K562 (cell line): Measurements from ENCODE around the gene RBM7. TPM values are rescaled to one million over a fixed set of nuclear protein-coding genes. Genes with fewer than 3 reads are reported as not detected.
A peak's percentile ranks its signal among the peaks of the same experiment; 100 is the strongest.

Experiments
- CBFB ChIP-seq: sonication (generic); formaldehyde crosslinking; IDR thresholded peaks from 2 replicates; pipeline ENCODE4 v1.4.0; 2020; ENCODE audit warnings: mild to moderate bottlenecking, missing genetic modification reagents
- ETV1 ChIP-seq: fragments of 450-650 bp; conservative IDR thresholded peaks from 2 replicates; pipeline ENCODE4 v1.6.1; 2016; ENCODE audit warnings: missing genetic modification characterization, control low read depth, low read depth, missing compliant biosample characterization
- MAFG ChIP-seq: fragments of 450-650 bp; conservative IDR thresholded peaks from 2 replicates; pipeline ENCODE4 v1.6.1; 2016; ENCODE audit warnings: missing genetic modification characterization, missing compliant biosample characterization
- NFRKB ChIP-seq: fragments of 450-650 bp; IDR thresholded peaks from 2 replicates; pipeline ENCODE4 v1.6.1; 2016; ENCODE audit warnings: low read depth
- PCBP1 ChIP-seq: fragments of 200-400 bp; formaldehyde crosslinking; IDR thresholded peaks from 2 replicates; pipeline ENCODE4 v1.6.1; 2018; ENCODE audit warnings: mild to moderate bottlenecking, low read depth, low read length; ENCODE audit not compliant: poor library complexity, severe bottlenecking
- PML ChIP-seq: IDR thresholded peaks from 2 replicates; pipeline ENCODE4 v1.6.1; 2012; ENCODE audit warnings: low read length, inconsistent platforms
- POLR2AphosphoS2 ChIP-seq: IDR thresholded peaks from 2 replicates; pipeline ENCODE4 v1.6.1; 2012; ENCODE audit warnings: low read length, improper control_type of control experiment
- REST ChIP-seq, 2 experiments: fragments of 450-650 bp; formaldehyde crosslinking in 1 of 2; IDR thresholded peaks; 2 replicates each; pipeline versions ENCODE4 v1.4.0 to v1.6.1; 2014 to 2020; ENCODE audit warnings: mild to moderate bottlenecking in 2 of 2, borderline replicate concordance in 1 of 2, low read depth in 1 of 2
- THAP12 ChIP-seq: fragments of 250-450 bp; sonication (Bioruptor Pico); IDR thresholded peaks from 2 replicates; pipeline ENCODE4 v1.9.0; 2021; ENCODE audit warnings: mild to moderate bottlenecking, inconsistent platforms
- ZEB2 ChIP-seq: fragments of 450-650 bp; IDR thresholded peaks from 2 replicates; pipeline ENCODE4 v1.6.1; 2016
- ZKSCAN3 ChIP-seq: fragments of 250-450 bp; sonication (Bioruptor Pico); IDR thresholded peaks from 2 replicates; pipeline ENCODE4 v1.4.0; 2020
- ZNF197 ChIP-seq: fragments of 200-800 bp; sonication (Bioruptor generic); IDR thresholded peaks from 2 replicates; pipeline ENCODE4 v1.6.1; 2016; ENCODE audit warnings: low read depth, missing genetic modification characterization, missing compliant biosample characterization
- ZNF212 ChIP-seq: fragments of 450-650 bp; formaldehyde crosslinking; IDR thresholded peaks from 2 replicates; pipeline ENCODE4 v1.4.0; 2020; ENCODE audit warnings: mild to moderate bottlenecking
- ZNF217 ChIP-seq: sonication (generic); formaldehyde crosslinking; IDR thresholded peaks from 2 replicates; pipeline ENCODE4 v1.8.0; 2022; ENCODE audit warnings: mild to moderate bottlenecking, missing genetic modification reagents
- polyA plus RNA-seq, 8 experiments: library from polyadenylated mRNA; depleted of rRNA in 4 of 8; stranded (reverse) in 5 of 8; unstranded in 3 of 8; fragments of >200 nt; fragmentation: Nextera tagmentation in 2 of 8; fragmentation: Illumina TruSeq in 1 of 8; extraction: Ambion mirVana in 2 of 8; extraction: Trizol in 1 of 8; gene quantifications; 2 replicates each; pipeline versions ENCODE4 v1.2.1 to v1.2.3, GENCODE V29; 2011 to 2014; ENCODE audit warnings: inconsistent platforms in 1 of 8, missing spikeins in 1 of 8
- total RNA-seq, 7 experiments: library from RNA; depleted of rRNA in 6 of 7; stranded (reverse); fragments of >200 nt in 6 of 7; fragmentation: Illumina TruSeq in 2 of 7; extraction: Trizol in 2 of 7; gene quantifications; 2 replicates each; pipeline versions ENCODE4 v1.2.1 to v1.2.3, GENCODE V29; 2011 to 2021; ENCODE audit warnings: low replicate concordance in 1 of 7
- TF ChIP-seq, protein P1 (sequence below): sonication (generic); formaldehyde crosslinking; IDR thresholded peaks from 2 replicates; pipeline ENCODE4 v1.8.0; 2022; ENCODE audit warnings: mild to moderate bottlenecking, missing genetic modification reagents
- TF ChIP-seq, protein P2 (sequence below): sonication (generic); formaldehyde crosslinking; IDR thresholded peaks from 2 replicates; pipeline ENCODE4 v1.8.0; 2022; ENCODE audit warnings: missing genetic modification reagents, mild to moderate bottlenecking, borderline replicate concordance

The RBM7 gene
- total and polyA plus RNA-seq, 9 of the 15 experiments (the other 6 are each of a cell fraction or from before 2014, with no cell fraction given), result 26.0 to 76.8 (median 49.6) TPM

GRCh38 chr11:114400216-114400914 is at the start of gene RBM7, which contains the start of gene C11orf71 (continued):
- TF ChIP-seq REST (IDR thresholded peaks at IDR 0.05; ENCODE audit: borderline replicate concordance), result peak; percentile 89
- no peak; the same call in 1 of the 2 replicates for TF ChIP-seq REST (CRISPR knock-in tag; IDR thresholded peaks at IDR 0.05; ENCODE audit: low read depth)
- peak; percentile 57; the same call in 1 of the 2 replicates for TF ChIP-seq ZEB2
- peak; percentile 87 for TF ChIP-seq THAP12 (CRISPR knock-in tag)
- TF ChIP-seq, protein P1, sequence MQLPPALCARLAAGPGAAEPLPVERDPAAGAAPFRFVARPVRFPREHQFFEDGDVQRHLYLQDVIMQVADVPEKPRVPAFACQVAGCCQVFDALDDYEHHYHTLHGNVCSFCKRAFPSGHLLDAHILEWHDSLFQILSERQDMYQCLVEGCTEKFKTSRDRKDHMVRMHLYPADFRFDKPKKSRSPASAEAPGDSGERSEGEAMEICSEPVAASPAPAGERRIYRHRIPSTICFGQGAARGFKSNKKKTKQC, result peak; percentile 86; the same call in 1 of the 2 replicates
- TF ChIP-seq, protein P2, sequence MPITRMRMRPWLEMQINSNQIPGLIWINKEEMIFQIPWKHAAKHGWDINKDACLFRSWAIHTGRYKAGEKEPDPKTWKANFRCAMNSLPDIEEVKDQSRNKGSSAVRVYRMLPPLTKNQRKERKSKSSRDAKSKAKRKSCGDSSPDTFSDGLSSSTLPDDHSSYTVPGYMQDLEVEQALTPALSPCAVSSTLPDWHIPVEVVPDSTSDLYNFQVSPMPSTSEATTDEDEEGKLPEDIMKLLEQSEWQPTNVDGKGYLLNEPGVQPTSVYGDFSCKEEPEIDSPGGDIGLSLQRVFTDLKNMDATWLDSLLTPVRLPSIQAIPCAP (CRISPR knock-in tag), result 0 out of 2 replicates have a peak, but pooled peaks have one; percentile 7
- TF ChIP-seq ETV1, result peak; percentile 80
- peak; percentile 85 for TF ChIP-seq MAFG
- 0 out of 2 replicates have a peak, but pooled peaks have one; percentile 47 for TF ChIP-seq ZNF212 (CRISPR knock-in tag)
- 0 out of 2 replicates have a peak, but pooled peaks have one; percentile 17 for TF ChIP-seq CBFB (CRISPR knock-in tag)
- TF ChIP-seq ZKSCAN3 (CRISPR knock-in tag), result no peak
- 0 out of 2 replicates have a peak, but pooled peaks have one; percentile 42 for TF ChIP-seq ZNF197 (CRISPR knock-in tag)
- TF ChIP-seq NFRKB, result peak; percentile 88
- peak; percentile 88 for TF ChIP-seq PCBP1
- no peak for TF ChIP-seq ZNF217 (CRISPR knock-in tag)
- TF ChIP-seq PML, result peak; percentile 81
- 0 out of 2 replicates have a peak, but pooled peaks have one; percentile 60 for TF ChIP-seq POLR2AphosphoS2
